ENCODE measurements around the gene TSPO2.
A peak's percentile ranks its signal among the peaks of the same experiment; 100 is the strongest.

The TSPO2 gene

DNA sequence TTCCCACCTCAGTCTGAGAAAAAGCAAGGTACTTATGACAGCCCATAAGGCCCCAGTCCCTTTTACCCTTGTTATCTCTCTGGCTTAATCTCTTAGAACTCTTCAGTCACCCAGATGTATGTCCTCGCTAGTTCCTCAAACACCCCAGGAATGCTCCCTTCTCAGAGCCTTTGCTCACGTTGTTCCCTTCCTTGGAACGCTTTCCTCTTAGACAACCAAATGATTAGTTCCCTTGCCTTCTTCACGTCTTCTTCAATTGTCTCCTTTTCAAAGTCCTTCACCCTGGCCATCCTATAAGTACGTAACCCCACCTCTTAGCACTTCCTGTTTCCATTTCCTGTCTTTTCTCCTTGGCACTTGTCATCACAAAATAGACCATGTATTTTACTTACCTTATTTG lies 9.6 kb downstream of the TSPO2 start:
- DNase-seq (ENCODE audit: low read depth) = no peak

DNA sequence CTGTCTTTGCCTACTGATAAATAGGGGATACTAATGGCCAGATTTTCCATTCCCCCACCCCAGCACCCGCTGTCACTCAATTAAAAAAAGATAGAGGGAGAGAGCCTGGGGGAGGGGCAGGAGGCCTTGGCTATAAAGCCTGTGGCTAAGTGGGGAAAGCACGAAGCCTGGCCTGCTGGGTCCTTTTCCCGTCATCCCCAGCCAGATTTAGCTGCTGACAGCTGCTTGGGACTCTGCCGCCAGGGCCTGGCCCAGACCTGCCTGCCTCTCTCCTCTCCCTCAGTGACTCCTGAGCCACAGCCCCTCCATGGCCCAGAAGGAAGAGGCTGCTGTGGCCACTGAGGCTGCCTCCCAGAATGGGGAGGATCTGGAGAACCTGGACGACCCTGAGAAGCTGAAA lies 10.8 kb downstream of the TSPO2 start, which contains the start of gene APOBEC2:
APOBEC2 (plus strand) TSS at position 162 of the 400 bp plus-strand sequence; CDS start at position 308, 146 bp downstream.
- DNase-seq (ENCODE audit: low read depth) = no peak

GRCh38 chr6:41054511-41054910 lies 12.2 kb downstream of the TSPO2 start:
- DNase-seq (ENCODE audit: low read depth) = no peak

- DNase-seq (ENCODE audit: low read depth) = no peak
Observed at GRCh38 chr6:41055149-41055548, 12.9 kb downstream of the TSPO2 start.

DNA sequence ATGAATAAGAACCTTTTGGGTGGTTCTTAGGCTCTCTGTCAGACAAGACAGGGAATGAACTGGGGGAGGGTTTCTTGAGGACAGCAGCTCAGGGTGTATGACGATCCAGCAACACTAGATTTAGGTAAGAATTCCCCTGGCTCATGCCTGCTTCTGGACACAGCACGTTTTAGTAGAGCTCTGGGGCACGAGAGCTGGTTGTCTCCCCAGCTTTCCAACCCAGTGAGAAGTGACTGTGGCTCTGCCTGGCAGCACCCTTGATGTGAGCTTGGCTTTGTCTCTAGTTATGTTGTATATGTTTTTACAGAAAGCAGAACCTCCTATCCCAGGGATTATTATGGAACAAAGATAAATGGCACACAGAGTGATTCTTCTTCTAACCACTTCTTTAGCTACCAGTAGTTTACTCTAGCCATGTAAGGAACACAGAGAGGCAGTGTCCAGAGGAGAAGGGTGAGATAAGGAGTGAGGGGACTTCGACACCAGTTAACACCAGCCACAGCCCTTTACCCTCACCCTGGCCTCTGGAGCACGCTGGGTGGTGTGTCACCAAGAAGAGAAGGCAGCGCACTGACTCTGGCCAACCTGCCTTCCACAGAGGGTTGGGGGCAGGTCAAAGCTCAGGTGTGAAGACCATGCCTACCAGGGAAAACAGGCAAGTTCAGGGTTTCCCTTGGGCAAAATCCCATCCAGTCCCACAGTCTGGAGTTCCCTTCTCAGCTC lies 14.7 kb downstream of the TSPO2 start:
- DNase-seq (ENCODE audit: low read depth) = no peak

DNA sequence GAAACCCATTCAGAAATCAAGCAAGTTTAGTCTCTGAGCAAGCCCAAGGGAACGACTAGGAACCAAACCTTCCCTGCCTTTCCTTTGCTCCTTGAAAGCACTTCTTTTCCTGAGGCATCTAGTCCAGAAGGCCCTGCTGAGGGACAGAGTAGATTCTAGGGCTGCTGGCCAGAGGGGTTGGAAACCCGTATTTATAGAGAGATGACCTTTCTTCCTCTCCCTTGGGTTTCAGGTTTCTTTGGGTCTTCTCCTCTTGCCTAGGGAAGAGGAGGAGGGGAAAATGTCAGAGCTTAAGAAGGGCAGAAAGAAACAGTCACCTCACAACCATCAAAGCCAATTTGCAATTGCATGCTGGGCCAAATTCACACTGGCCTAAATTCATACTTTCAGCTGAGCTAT lies 16.5 kb downstream of the TSPO2 start:
- no peak for DNase-seq (ENCODE audit: low read depth)

- DNase-seq (ENCODE audit: low read depth) = no peak
Observed at GRCh38 chr6:41059556-41059955, 17.3 kb downstream of the TSPO2 start.

GRCh38 chr6:41061196-41061726 lies 19.0 kb downstream of the TSPO2 start:
- DNase-seq (ENCODE audit: low read depth) = no peak

DNA sequence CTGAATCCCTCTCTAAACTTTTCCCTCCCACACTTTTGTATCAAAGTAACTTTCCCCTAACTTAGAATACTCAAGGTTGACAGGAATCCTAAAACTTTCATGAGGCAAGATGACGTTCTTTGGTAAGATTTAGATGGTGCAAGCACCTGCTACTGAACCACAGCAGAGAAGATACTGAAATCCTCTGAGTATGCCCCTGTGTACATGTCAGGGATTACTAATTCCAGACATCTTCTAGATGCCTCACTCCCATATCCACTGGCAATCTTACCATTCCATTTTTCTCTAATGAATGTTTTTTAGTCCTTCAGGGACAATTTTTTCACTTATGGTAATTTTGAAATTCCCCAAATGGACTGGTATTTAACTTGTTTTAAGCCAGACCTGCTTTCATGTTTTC lies 19.8 kb downstream of the TSPO2 start:
- DNase-seq (ENCODE audit: low read depth) = no peak

GRCh38 chr6:41063884-41064285 lies 21.6 kb downstream of the TSPO2 start:
- DNase-seq (ENCODE audit: low read depth) = no peak

- DNase-seq (ENCODE audit: low read depth) = no peak
Observed at GRCh38 chr6:41064841-41065240, 22.6 kb downstream of the TSPO2 start.

- no peak for DNase-seq (ENCODE audit: low read depth)
Observed at GRCh38 chr6:41065550-41066026, 23.3 kb downstream of the TSPO2 start.

- peak; percentile 30 for DNase-seq (ENCODE audit: low read depth)
Observed at GRCh38 chr6:41066867-41067304, 24.6 kb downstream of the TSPO2 start.

DNA sequence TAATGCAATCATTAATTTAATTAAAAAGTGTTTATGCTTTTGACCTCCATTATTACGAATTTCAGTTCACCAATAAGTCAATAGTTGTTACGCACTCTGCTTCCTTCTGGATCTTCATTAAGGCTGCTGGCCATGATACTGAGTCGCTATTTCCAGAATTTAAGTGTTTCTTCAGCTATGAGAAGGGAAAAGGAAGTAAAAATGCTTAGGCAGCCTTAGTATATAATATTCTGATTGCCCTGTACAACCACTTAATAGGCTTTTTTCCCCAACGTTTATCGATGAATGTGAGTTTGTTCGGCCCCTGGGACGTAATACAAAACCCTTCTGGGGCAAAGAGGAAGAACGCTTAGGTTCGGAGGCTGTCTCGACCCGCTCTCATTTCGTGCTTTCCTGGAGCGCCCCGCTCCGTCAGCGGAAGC lies 29.2 kb downstream of the TSPO2 start:
- no peak for DNase-seq (ENCODE audit: low read depth)

- DNase-seq (ENCODE audit: low read depth) = peak; percentile 99
Observed at GRCh38 chr6:41071923-41072835, 29.9 kb downstream of the TSPO2 start, which contains the start of gene OARD1. OARD1 (minus strand) TSS chr6:41072356; CDS start chr6:41071634, 722 bp downstream.

DNA sequence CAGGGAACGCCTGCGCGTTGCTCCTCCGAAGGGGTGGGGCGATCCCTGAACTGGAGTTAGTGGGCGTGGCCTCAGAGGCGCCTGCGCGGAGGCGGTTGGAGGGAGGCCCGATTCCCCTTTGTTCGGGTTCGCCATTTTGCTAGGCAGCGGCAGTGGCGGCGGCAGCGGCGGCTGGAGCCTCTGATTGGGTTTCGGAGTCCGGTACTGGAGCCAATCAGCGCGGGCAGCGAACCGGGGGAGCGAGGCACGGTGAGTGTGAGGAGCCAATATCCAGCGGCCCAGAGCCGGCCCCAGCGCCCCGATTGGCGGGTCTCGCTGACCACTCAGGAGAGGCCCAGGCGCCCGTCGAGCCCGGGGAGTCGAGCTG lies 30.6 kb downstream of the TSPO2 start, which contains the start of gene NFYA:
NFYA (plus strand) TSS at position 139 of the 367 bp plus-strand sequence. CDS start 6,116 bp downstream, outside the sequence.
- peak; percentile 100 for DNase-seq (ENCODE audit: low read depth)

DNA sequence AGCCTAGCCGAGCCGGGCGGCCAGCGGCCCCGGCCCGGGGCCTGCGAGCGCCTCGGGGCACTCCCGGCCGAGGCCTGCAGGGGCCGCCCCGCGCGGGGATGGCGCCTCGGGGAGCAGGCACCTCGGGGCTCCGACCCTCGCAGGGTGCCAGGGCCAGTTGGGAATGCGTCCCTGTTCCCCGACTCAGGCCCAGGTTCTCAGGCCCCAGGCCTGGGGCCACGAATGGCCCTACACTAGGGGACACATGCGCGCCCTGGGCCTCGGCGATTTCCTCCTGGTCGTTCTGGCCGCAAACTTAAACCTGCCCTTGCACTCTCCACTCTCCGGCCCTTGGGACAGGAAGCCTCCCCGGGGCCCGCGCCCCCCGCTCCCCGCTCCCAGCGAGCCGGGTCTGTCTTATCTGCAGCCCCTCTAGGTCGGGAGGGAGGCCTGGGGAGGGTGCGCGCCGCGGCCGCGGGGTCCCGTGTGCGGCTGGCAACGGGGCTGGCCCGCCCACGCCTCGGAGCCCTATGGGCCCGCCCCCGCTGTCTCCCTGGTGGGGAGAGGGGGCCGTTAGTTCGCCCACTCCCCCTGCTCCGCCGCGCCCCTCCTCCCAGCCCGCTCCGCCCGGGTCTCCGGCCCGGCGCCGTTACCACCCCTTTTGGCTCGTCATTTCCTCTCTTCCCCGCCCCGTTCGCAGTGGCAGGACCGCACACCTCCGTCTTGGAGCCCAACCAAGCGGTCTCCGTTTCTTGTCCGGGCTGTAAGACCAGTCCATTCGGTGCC lies 31.1 kb downstream of the TSPO2 start:
- DNase-seq (ENCODE audit: low read depth) = peak; percentile 57

- DNase-seq (ENCODE audit: low read depth) = no peak
Observed at GRCh38 chr6:41073968-41074691, 31.9 kb downstream of the TSPO2 start.

DNA sequence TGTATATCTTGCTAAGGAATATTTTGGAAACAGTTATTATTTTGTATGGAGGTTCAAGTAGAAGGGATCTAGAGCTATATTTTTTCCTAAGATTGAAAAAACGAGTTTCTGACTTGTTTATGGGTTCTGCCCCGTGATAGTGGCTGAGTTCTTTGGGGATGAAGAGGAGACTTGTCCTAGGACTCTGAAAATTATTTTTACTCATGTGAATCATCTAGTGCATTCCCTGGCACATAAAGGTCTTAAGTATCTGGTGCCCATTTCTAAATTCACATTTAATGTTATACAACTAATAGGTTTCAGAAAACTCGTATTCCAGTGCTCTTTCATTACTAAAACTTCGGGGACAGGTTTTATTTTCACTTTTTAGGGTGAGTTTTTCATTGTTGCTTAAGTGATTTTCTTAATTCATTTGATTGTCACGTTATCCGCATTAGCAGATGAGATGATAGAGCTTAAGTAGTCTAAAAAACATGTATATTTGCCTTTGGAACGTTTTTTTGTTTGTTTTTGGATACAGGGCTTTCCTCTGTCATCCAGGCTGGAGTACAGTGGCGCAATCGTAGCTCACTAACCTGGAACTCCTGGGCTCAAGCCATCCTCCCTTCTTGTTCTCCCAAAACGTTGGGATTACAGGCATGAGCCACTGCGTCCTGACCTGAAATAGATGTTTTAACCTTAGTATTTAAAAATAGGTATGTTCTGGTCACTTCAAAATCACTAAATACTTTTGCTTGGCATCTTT lies 32.6 kb downstream of the TSPO2 start:
- DNase-seq (ENCODE audit: low read depth) = no peak

Measured in stimulated activated CD8-positive, alpha-beta memory T cell treated with anti-CD3 and anti-CD28 coated beads, Interleukin-15, amount 100 ng/mL, for 1 hour (primary cell).